Sigmoid colon (tissue), 7 donors: Measurements from ENCODE around the gene GPC6. TPM values are rescaled to one million over a fixed set of nuclear protein-coding genes. Genes with fewer than 3 reads are reported as not detected.

Experiments
- DNase-seq: peaks from one replicate; pipeline ENCODE4 v3.0.0-alpha.2; 2019
- H3K27ac ChIP-seq, 4 donors: fragments of 200-600 bp; sonication (generic); one replicate each; pipeline ENCODE4 v1.5.1; 2016 to 2019; ENCODE audit warnings: mild to moderate bottlenecking in 1 of 4
- H3K27me3 ChIP-seq, 3 donors: fragments of 200-600 bp; sonication (generic); one replicate each; pipeline ENCODE4 v1.5.1; 2019; ENCODE audit warnings: mild to moderate bottlenecking in 1 of 3
- H3K36me3 ChIP-seq, 4 donors: fragments of 200-600 bp; sonication (generic); one replicate each; pipeline ENCODE4 v1.5.1; 2016 to 2019
- H3K4me1 ChIP-seq, 4 donors: fragments of 200-600 bp; sonication (generic); one replicate each; pipeline ENCODE4 v1.5.1; 2017 to 2019
- H3K4me3 ChIP-seq, 4 donors: fragments of 200-600 bp; sonication (generic); one replicate each; pipeline ENCODE4 v1.5.1; 2017 to 2019; ENCODE audit warnings: mild to moderate bottlenecking in 2 of 4, moderate library complexity in 1 of 4
- H3K9me3 ChIP-seq, 4 donors: fragments of 200-600 bp in 3 of 4; sonication (generic) in 3 of 4; one replicate each; pipeline versions ENCODE4 v1.5.1 to v1.6.1; 2013 to 2019
- CTCF ChIP-seq, 4 experiments: fragments of 450-650 bp in 3 of 4; fragments of 200-600 bp in 1 of 4; IDR thresholded peaks; one replicate each; pipeline ENCODE4 v1.5.1; 2016 to 2019; ENCODE audit warnings: antibody characterized with exemption in 4 of 4, mild to moderate bottlenecking in 3 of 4, moderate library complexity in 2 of 4
- EP300 ChIP-seq, 4 donors: sonication (generic); formaldehyde crosslinking; IDR thresholded peaks; one replicate each; pipeline ENCODE4 v1.6.1; 2017; ENCODE audit warnings: antibody characterized with exemption in 4 of 4
- POLR2A ChIP-seq, 2 donors: fragments of 450-650 bp; IDR thresholded peaks; one replicate each; pipeline ENCODE4 v1.6.1; 2016; ENCODE audit warnings: antibody characterized with exemption in 2 of 2, mild to moderate bottlenecking in 2 of 2, moderate library complexity in 2 of 2
- POLR2AphosphoS5 ChIP-seq, 4 donors: sonication (generic); formaldehyde crosslinking; IDR thresholded peaks; one replicate each; pipeline ENCODE4 v1.6.1; 2017; ENCODE audit warnings: antibody characterized with exemption in 4 of 4
- WGBS, 2 donors: extraction: QIAGEN DNeasy Blood & Tissue Kit; methylation state at CpG; one replicate each; pipeline ENCODE4 v1.1.7; 2013; 5-methylcytosine and 5-hydroxymethylcytosine counted together
- intact Hi-C: fragments of 100-400 bp; cut with DNase I; formaldehyde crosslinking; loops from one replicate; pipeline ENCODE4 v1.15.1; 2023
- polyA plus RNA-seq, 3 donors: library from polyadenylated mRNA; stranded (reverse); fragments of 200-250 nt; gene quantifications; one replicate each; pipeline ENCODE4 v1.2.3, GENCODE V29; 2013
- total RNA-seq, 4 donors: library from RNA; depleted of rRNA; stranded (reverse); fragments of >200 nt; gene quantifications; one replicate each; pipeline ENCODE4 v1.1.0, GENCODE V29; 2016
- donor health status: healthy with polysubstance abuse.
- donor health status: Bipolar disorder and iron deficiency.
- donor health status: healthy.

The GPC6 gene
- total and polyA plus RNA-seq, 7 donors = 0.23 to 27.5 (median 14.4) TPM

DNA sequence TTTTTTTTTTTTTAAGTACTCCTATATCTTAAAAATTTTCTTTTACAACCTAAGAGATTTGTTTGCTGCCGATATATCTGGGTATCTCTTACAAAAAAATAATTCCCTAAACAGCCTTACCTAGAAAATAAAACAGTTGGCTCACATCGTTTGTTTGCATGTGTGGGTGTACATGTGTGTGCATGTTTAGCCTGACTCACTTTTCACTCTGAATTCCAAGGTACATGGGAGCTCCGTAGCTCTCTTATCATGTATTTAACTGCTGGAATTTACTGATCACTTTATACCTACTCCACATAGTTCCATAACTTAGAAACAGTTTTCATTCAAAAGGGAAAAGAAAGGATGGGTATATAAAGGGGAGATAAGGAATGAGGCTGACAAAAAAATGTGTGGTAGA, 616.5 kb downstream of the GPC6 start:
- H3K27ac ChIP-seq = no peak overlapping the region
- intact Hi-C loops = no loop called here
- WGBS, 2 donors = 69 to 82% methylated on average over 3 of the region's 3 CpGs
- peaks cover 0 to 25% (median 15%) of the 10 kb centered on the region in 4 donors for H3K4me1 ChIP-seq
- TF ChIP-seq POLR2A (IDR thresholded peaks at IDR 0.05) (no peak), POLR2AphosphoS5 (IDR thresholded peaks at IDR 0.05) (no peak), EP300 (IDR thresholded peaks at IDR 0.05) (no peak)
- no peaks in the 10 kb centered on the region for H3K9me3 ChIP-seq
- H3K36me3 ChIP-seq = no peaks in the 10 kb centered on the region
- DNase-seq = no peak
- no peaks in the 10 kb centered on the region for H3K27me3 ChIP-seq
- no peak overlapping the region for H3K4me3 ChIP-seq

DNA sequence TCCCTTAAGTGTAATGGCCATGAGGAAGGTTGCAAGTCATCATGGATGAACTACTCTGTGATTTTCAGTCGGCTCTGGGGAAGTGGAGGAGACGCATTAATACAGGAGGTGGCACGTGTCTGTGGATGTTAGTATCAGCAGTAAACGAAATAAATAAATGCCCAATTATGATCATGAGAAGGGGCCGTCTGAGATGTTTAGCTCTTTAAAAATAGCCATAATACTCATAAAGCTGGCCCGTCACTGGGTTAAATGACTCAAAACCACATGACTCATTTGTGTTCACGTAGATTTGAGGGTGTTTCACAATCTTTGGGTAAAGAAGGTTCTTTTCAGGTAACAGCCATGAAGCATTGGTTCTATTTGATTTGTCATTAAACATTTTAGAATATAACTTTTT, 620.6 kb downstream of the GPC6 start:
- no peaks in the 10 kb centered on the region for H3K27me3 ChIP-seq
- WGBS, 2 donors = 77 to 81% methylated on average over 7 of the region's 7 CpGs

GRCh38 chr13:93848247-93848646, 621.6 kb downstream of the GPC6 start:
- no peaks in the 10 kb centered on the region for H3K9me3 ChIP-seq
- DNase-seq = no peak
- TF ChIP-seq POLR2A (IDR thresholded peaks at IDR 0.05) (no peak), POLR2AphosphoS5 (IDR thresholded peaks at IDR 0.05) (no peak), CTCF (IDR thresholded peaks at IDR 0.05) (no peak), EP300 (IDR thresholded peaks at IDR 0.05) (no peak)
- WGBS, 2 donors = 63 to 79% methylated on average over 4 of the region's 4 CpGs
- H3K36me3 ChIP-seq = no peaks in the 10 kb centered on the region
- H3K27ac ChIP-seq = no peak overlapping the region
- no peaks in the 10 kb centered on the region for H3K4me1 ChIP-seq
- H3K27me3 ChIP-seq = no peaks in the 10 kb centered on the region
- no peak overlapping the region for H3K4me3 ChIP-seq
- intact Hi-C loops = no loop called here

More for the DNA sequence above, 620.6 kb downstream of the GPC6 start:
- Histone ChIP-seq H3K4me1 (peaks cover 0 to 8% (median 2%) of the 10 kb centered on the region in 4 donors), H3K9me3 (no peaks in the 10 kb centered on the region), H3K4me3 (no peak overlapping the region), H3K27ac (no peak overlapping the region), H3K36me3 (no peaks in the 10 kb centered on the region)
- no peak for DNase-seq
- TF ChIP-seq POLR2AphosphoS5 (IDR thresholded peaks at IDR 0.05) (no peak), POLR2A (IDR thresholded peaks at IDR 0.05) (no peak), EP300 (IDR thresholded peaks at IDR 0.05) (no peak), CTCF (IDR thresholded peaks at IDR 0.05) (no peak)
- intact Hi-C loops = no loop called here

- 59 to 79% methylated on average over 2 of the region's 2 CpGs for WGBS, 2 donors
- Histone ChIP-seq H3K27ac (no peak overlapping the region), H3K4me3 (no peak overlapping the region), H3K9me3 (no peaks in the 10 kb centered on the region), H3K36me3 (no peaks in the 10 kb centered on the region), H3K27me3 (no peaks in the 10 kb centered on the region), H3K4me1 (no peaks in the 10 kb centered on the region)
- intact Hi-C loops = no loop called here
- DNase-seq = no peak
- TF ChIP-seq POLR2AphosphoS5 (IDR thresholded peaks at IDR 0.05) (no peak), POLR2A (IDR thresholded peaks at IDR 0.05) (no peak), EP300 (IDR thresholded peaks at IDR 0.05) (no peak), CTCF (IDR thresholded peaks at IDR 0.05) (no peak)
Measured at GRCh38 chr13:93851236-93851635, 624.6 kb downstream of the GPC6 start.

DNA sequence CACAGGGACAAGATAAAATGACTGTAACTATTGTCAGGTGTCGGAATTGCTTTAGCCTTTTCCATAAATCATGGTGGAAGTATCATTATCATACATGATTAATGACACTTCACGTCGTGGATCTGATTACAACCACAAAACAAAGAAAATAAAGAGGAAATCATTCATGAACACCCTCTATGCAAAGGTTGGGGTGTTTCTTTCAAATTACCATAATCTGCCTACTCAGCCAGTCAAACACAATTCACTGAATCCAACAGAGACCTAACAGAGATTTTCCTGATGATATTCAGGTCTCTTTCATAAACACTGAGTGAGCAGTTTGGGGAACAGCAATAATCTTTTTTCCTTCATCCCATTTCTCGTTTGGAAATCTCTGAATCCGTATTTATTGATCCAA, 627.3 kb downstream of the GPC6 start:
- Histone ChIP-seq H3K27me3 (no peaks in the 10 kb centered on the region), H3K36me3 (no peaks in the 10 kb centered on the region), H3K4me1 (no peaks in the 10 kb centered on the region), H3K4me3 (no peak overlapping the region), H3K9me3 (no peaks in the 10 kb centered on the region), H3K27ac (no peak overlapping the region)
- TF ChIP-seq POLR2AphosphoS5 (IDR thresholded peaks at IDR 0.05) (no peak), EP300 (IDR thresholded peaks at IDR 0.05) (no peak), POLR2A (IDR thresholded peaks at IDR 0.05) (no peak), CTCF (IDR thresholded peaks at IDR 0.05) (no peak)
- WGBS, 2 donors = 67 to 82% methylated on average over 5 of the region's 5 CpGs
- no peak for DNase-seq
- intact Hi-C loops = no loop called here
